Memory B cell (primary cell): ENCODE measurements around the gene IRF2.

Experiments used
- ATAC-seq: fragments of 150-1000 bp; cut with Tn5 transposase; 2 replicates; pipeline ENCODE4 v1.10.0; 2021; ENCODE audit warnings: low read depth, mild to moderate bottlenecking, moderate library complexity
- DNase-seq, 2 donors: peaks; one replicate each; pipeline ENCODE4 v3.0.0; 2022; ENCODE audit warnings: low spot score in 2 of 2
- H3K27ac Mint-ChIP-seq: one replicate; pipeline ENCODE4 v1.8.0; 2022; ENCODE audit warnings: mild to moderate bottlenecking, moderate library complexity, mixed read lengths
- H3K27me3 Mint-ChIP-seq: one replicate; pipeline ENCODE4 v1.8.0; 2022; ENCODE audit warnings: mixed read lengths
- H3K36me3 Mint-ChIP-seq: one replicate; pipeline ENCODE4 v1.8.0; 2022; ENCODE audit warnings: mild to moderate bottlenecking, mixed read lengths
- H3K4me1 Mint-ChIP-seq: one replicate; pipeline ENCODE4 v1.8.0; 2022; ENCODE audit warnings: mixed read lengths
- H3K4me3 Mint-ChIP-seq: one replicate; pipeline ENCODE4 v1.8.0; 2022; ENCODE audit warnings: mild to moderate bottlenecking, moderate library complexity, mixed read lengths
- H3K9me3 Mint-ChIP-seq: one replicate; pipeline ENCODE4 v1.8.0; 2022; ENCODE audit warnings: mixed read lengths

IRF2 gene

DNA sequence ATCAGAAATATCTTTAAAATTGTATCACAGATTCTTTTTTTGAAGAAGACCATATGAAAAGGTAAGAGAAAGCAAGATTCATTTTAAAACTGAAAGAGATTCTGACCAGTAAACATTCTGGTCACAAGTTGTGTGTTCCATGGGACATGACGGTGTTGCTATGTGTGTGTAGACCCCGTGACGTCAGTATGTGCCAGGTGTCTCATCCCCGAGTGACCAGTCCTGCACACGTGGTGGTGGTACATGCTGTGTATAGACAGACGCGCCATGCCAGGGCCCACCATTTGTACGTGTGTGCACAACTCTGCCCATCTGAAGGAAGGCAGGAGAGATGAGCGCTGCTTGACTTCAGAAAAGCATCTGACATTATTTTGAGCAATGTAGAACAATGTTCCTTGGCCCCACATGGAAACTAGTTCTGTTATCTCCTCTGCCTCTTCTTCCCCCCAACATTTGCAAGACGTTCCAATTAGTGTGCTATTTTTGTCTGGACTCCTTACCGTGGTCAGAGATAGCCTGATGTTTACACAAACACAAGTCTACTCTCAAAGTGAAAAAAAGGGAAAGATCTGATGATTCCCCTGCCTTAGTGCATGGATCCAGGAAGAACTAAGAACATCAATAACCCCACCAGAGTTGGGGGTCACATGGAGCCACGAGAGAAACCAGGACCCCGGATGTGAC is 51.2 kb downstream of the IRF2 start:
- no peak for DNase-seq
- Mint-ChIP-seq H3K4me1 (peaks cover 39% of the 10 kb centered on the region), H3K4me3 (no peak overlapping the region), H3K27ac (peak overlapping the region; percentile 33), H3K9me3 (peaks cover 2% of the 10 kb centered on the region), H3K36me3 (peaks cover 32% of the 10 kb centered on the region), H3K27me3 (no peaks in the 10 kb centered on the region)
- peak; percentile 21 for ATAC-seq

DNA sequence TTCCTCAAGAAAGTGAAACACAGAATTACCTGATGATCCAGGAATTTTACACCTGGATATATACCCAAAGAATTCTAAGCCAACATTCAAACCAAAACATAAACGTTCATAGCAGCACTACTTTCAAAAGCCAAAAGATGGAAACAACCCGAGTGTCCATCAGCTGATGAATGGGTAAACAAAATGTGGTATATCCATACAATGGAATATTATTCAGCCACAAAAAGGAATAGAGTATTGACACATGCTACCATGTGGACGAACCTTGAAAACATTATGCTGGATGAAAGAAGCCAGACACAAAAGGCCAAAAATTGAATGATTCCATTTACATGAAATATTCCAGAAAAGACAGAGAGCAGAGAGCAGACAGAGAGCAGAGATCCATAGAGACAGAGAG is 52.0 kb downstream of the IRF2 start:
- Mint-ChIP-seq H3K4me1 (peaks cover 45% of the 10 kb centered on the region), H3K27ac (peak overlapping the region; percentile 82), H3K9me3 (peaks cover 2% of the 10 kb centered on the region), H3K27me3 (no peaks in the 10 kb centered on the region), H3K4me3 (peak overlapping the region; percentile 76), H3K36me3 (peaks cover 34% of the 10 kb centered on the region)
- DNase-seq (no peak), ATAC-seq (no peak)

DNA sequence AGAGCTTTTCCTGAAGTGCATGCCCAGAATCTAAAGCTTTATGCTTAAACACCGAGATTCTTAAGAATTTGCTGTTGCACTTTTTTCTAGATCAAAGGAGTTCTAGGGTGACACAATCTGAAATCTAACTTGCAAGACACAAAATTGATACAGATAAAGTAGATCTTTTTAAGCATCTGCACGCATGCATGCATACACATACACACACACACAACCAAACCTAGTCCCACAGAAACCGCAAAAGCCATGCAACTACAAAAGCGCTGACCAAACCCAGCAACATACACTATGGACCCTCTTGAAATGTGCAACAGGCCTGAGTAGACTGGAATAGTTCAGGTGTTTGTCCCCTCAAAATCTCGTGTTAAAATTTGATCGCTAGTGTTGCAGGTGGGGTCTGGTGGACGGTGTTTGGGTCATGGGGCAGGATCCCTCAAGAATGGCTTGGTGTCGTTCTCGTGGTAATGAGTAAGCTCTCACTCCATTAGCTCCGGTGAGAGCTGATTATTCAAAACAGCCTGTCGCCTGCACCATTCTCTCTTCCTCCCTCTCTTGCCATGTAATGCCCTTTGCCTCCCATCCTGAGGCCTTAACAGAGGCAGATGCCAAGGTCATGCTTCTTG is 52.7 kb downstream of the IRF2 start:
- Mint-ChIP-seq H3K27me3 (no peaks in the 10 kb centered on the region), H3K4me1 (peaks cover 44% of the 10 kb centered on the region), H3K9me3 (peaks cover 2% of the 10 kb centered on the region), H3K27ac (peak overlapping the region; percentile 82), H3K36me3 (peaks cover 29% of the 10 kb centered on the region), H3K4me3 (peak overlapping the region; percentile 76)
- no peak for DNase-seq
- peak; percentile 16 for ATAC-seq

DNA sequence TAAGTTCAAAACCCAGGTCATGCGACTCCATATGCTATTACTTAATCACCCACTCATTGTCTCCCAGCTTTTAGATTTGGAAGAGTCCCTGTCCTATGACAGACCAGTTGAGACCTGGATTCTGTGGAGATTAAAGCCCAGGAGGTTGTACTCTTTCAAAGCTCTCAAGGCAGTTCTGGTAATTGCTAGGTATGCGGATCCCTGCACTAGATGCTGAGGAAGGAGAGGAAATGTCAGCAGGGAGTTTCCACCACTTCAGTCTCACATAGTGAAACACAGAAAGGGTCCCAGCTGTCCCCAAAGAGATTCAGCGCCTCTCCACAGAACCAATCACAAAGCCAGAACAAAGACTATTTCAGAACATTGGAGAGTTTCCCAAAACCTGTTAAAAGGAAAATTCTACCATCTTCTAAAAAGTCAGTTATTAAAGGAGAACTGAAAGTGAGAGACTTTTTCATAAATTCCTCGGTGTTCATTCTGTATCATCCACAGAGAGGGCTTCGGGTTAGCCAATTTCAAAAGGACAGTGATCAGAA is 53.4 kb downstream of the IRF2 start:
- Mint-ChIP-seq H3K9me3 (peaks cover 2% of the 10 kb centered on the region), H3K27me3 (no peaks in the 10 kb centered on the region), H3K4me1 (peaks cover 44% of the 10 kb centered on the region), H3K36me3 (peaks cover 25% of the 10 kb centered on the region), H3K4me3 (peak overlapping the region; percentile 76), H3K27ac (peak overlapping the region; percentile 82)
- peak; percentile 66 for ATAC-seq
- DNase-seq, result no peak

DNA sequence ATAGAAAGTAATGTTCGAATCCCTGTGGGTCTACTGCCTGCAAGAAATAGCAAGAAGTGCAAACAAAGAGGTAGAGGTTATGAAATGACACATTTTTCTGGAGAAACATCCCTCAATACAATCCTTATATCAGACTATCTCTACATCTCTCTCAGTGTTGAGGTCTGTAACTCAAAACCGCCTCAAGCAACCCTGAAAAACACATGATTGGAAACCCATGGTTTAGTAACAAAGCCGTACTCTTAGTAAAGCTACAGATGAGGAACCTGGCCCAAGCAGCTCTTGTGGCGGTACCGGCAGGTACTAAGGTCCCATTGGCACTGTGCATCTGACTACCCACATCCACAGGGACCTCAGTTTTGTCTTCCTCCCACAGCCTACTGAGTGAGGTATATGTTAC is 53.9 kb downstream of the IRF2 start:
- peaks cover 44% of the 10 kb centered on the region for H3K4me1 Mint-ChIP-seq
- peak; percentile 42 for ATAC-seq
- peak overlapping the region; percentile 82 for H3K27ac Mint-ChIP-seq

DNA sequence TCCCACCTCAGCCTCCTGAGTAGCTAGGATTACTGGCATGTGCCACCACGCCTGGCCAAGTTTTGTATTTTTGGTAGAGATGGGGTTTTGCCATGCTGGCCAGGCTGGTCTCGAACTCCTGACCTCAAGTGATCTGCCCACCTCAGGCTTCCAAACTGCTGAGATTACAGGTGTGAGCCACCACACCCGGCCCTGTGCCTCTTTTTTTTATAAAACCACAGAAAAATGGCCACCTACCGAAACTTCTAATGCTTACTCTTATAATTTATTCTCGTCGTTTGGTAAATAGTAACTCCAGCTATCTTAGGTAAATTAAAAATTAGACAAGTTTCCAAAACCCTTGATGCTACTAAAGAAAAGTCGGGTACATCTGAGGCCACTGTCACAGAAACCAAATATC is 54.4 kb downstream of the IRF2 start:
- DNase-seq (no peak), ATAC-seq (no peak)
- Mint-ChIP-seq H3K27ac (peak overlapping the region; percentile 82), H3K9me3 (peaks cover 2% of the 10 kb centered on the region), H3K4me1 (peaks cover 42% of the 10 kb centered on the region), H3K4me3 (peak overlapping the region; percentile 76), H3K36me3 (peaks cover 26% of the 10 kb centered on the region), H3K27me3 (no peaks in the 10 kb centered on the region)

More for the DNA sequence above, 53.9 kb downstream of the IRF2 start:
- Mint-ChIP-seq H3K27me3 (no peaks in the 10 kb centered on the region), H3K36me3 (peaks cover 25% of the 10 kb centered on the region), H3K9me3 (peaks cover 2% of the 10 kb centered on the region), H3K4me3 (peak overlapping the region; percentile 76)
- no peak for DNase-seq

DNA sequence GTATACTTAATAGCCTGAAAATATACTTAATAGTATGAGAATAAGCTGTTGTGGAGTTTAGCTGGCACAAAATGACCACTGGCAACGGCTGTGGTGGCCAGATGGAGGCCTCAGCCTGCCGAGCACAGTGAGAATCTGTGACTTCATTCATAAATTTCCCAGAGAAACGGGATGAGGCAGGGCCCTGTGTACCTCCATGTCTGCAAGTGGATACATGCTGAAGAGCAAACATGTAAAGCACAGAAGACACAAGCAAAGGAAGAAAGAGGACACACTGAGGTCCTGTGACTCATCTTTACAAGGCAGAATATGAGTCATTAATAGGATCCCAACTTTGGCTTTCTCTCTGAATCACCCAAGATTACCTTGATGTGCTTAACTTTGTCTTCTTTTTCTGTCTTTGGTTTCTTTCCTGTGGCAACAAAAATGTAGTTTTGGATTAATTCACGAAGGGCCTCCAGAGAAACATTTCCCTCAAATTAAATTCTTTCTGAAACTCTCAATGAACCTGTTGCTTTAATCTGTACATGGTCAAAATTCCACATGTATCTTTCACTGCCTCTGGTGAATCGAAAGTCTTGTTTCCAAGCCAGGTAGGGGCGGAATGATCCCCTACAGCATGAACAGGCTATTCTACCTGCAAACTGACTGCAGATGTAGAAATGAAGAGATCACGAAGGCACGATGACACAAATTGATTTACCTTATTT is 56.4 kb downstream of the IRF2 start:
- DNase-seq (no peak), ATAC-seq (no peak)
- Mint-ChIP-seq H3K9me3 (peaks cover 2% of the 10 kb centered on the region), H3K4me3 (no peak overlapping the region), H3K27me3 (no peaks in the 10 kb centered on the region), H3K36me3 (peaks cover 23% of the 10 kb centered on the region), H3K4me1 (peaks cover 38% of the 10 kb centered on the region), H3K27ac (peak overlapping the region; percentile 92)

DNA sequence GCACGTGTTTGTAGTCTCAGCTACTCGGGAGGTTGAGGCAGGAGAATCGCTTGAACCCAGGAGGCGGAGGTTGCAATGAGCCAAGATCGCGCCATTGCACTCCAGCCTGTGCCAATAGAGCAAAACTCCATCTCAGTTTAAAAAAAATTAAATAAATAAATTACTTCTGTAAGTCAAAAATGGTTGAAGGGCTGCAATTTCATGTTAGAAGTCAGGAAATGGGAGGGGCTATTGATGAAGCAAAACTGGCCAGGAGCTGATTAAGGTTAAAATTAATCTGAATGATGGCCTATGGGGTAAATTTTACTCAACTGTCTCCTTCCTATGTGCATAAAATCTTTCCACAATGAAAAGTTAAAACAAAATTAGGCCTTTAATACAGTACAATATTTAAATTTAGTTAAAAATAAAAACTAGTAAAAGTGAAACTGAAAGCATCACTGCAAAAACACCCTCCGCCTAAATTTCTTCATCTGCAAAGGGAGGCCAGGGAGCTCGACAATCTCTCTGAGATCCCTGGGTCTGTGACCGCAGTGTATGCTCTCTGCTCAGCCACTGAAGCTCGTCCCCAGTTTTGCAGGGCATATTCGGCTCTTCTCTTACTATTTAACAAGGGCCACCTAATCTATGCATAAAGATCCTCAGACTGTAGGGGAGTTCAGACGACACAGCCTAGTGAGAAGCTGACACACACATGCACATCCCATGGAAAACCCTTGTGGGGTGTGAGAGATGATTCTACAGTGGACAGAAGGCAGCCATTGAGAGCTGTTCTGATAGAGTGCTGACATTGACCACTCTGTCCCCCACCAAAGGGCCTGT is 57.2 kb downstream of the IRF2 start:
- peak overlapping the region; percentile 92 for H3K27ac Mint-ChIP-seq
- H3K36me3 Mint-ChIP-seq, result peaks cover 23% of the 10 kb centered on the region
- ATAC-seq (peak; percentile 61), DNase-seq (peak in 1 of 2 donors; percentile 13)
- no peaks in the 10 kb centered on the region for H3K9me3 Mint-ChIP-seq
- peaks cover 35% of the 10 kb centered on the region for H3K4me1 Mint-ChIP-seq
- H3K27me3 Mint-ChIP-seq, result no peaks in the 10 kb centered on the region
- peak overlapping the region; percentile 79 for H3K4me3 Mint-ChIP-seq

DNA sequence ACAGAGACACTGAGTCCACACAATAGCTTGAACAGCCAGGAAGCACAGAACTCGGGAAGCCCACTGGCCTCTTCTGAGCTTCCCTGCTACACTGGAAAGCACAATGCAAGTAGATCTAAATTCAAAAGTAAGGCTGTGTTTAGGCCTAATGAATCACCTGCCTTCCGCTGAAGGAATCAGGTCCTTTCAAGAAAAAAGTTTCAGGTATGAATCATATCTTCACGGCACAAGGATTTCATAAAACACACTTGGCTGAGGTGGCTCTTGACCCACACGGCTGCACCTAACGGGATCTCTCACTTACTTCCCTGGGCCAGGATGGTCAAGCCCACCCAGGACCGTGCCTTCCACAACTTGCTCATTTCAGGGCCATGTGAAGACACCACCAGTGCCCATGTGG is 59.3 kb downstream of the IRF2 start:
- H3K36me3 Mint-ChIP-seq, result peaks cover 29% of the 10 kb centered on the region

DNA sequence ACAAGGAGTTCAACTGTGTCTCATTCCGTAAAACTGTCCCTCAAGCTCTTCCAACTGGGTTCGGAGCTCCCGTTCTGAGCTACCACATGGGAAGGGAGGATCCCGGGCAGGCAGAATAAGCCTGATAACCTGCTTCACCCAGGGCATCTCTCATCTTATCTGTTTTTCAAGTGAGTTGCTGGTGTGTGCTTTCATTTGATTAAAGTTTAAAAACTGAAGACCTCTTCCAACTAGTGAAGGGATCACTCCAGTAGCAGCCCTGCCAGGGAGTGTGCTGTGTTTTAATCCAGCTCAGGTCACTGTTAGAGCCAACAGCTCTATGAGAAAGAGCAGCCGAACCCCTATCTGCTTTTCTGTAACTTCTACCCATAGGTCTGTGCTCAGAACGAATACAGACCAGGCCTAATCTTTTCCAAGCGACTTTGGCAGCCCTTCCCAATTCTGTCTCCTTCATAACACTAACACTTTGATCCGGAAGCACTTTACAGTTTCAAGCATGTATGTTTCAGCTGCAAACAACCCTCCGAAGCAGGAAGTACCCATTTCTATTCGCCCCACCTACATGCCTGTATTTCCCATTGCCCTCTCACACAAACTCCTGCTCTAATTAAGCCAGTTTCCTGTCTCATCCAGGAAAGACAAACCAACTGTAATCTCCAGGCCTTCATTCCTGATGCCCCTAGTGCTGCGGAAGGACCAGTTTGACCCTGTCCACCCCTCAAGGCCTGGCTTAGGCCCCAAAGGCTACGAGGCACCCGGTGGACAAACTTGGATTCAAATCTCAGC is 60.9 kb downstream of the IRF2 start:
- H3K4me3 Mint-ChIP-seq, result no peak overlapping the region
- ATAC-seq (no peak), DNase-seq (no peak)
- peaks cover 29% of the 10 kb centered on the region for H3K4me1 Mint-ChIP-seq
- peak overlapping the region; percentile 40 for H3K27ac Mint-ChIP-seq
- no peaks in the 10 kb centered on the region for H3K9me3 Mint-ChIP-seq
- peaks cover 36% of the 10 kb centered on the region for H3K36me3 Mint-ChIP-seq
- H3K27me3 Mint-ChIP-seq, result no peaks in the 10 kb centered on the region

More for the DNA sequence above, 59.3 kb downstream of the IRF2 start:
- H3K27ac Mint-ChIP-seq, result peak overlapping the region; percentile 38
- H3K4me1 Mint-ChIP-seq, result peaks cover 22% of the 10 kb centered on the region
- no peaks in the 10 kb centered on the region for H3K27me3 Mint-ChIP-seq
- H3K9me3 Mint-ChIP-seq, result no peaks in the 10 kb centered on the region
- ATAC-seq (no peak), DNase-seq (no peak)
- H3K4me3 Mint-ChIP-seq, result no peak overlapping the region

DNA sequence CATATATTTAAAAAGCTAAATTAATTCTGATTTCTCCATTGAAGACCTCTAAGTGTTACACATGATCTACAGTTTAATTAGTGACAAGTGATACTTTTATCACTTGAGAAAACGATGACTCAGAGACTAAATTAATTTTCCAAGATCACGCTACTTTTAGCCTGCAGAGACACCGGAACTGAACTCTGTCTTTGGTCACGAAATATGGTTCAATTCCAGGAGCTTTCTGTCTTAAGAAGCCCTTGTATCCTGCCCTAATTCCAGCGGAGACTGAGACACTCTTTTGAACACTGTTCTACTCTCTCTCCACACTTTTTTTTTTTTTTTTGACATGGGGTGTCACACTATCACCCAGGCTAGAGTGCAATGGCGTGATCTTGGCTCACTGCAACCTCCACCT is 63.6 kb downstream of the IRF2 start:
- DNase-seq (no peak), ATAC-seq (no peak)
- Mint-ChIP-seq H3K4me3 (no peak overlapping the region), H3K9me3 (no peaks in the 10 kb centered on the region), H3K36me3 (peaks cover 44% of the 10 kb centered on the region), H3K4me1 (peaks cover 24% of the 10 kb centered on the region), H3K27me3 (no peaks in the 10 kb centered on the region), H3K27ac (no peak overlapping the region)

DNA sequence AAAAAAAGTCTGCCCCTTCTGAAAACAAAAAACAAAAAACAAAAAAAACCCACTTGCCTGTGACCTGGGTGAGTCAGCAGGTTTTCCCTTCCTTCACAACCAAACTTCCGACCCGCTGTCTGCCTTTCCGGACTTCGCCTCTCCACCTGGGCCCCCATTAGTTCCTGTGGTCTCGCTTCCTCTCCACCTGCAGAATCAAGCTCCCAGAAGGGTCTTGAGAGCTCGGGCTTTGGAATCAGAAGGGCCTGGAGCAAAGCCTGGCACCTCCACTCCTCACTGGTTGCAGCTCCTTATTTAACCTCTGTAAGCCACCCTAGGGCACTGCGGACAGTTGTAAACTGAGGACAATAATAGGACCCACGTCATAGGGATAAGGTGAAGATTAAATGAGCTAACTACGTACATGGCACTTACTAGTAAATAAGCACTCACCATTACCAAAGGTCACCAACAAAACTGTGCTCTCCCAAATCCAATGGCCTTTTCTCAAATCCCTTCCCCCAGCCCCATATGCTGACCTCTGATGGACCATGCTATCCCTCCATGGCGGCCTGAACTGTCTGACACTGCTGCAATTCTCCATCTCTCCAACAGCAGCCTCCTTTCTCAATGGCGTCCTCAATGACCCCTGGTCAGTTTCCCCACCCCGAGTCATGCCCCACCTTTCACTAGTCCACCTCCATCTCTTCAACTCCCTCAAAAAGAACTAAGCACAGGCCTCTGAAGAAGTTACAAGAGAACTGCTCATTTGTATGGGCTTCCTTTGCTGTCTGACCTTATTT is 64.2 kb downstream of the IRF2 start:
- Mint-ChIP-seq H3K36me3 (peaks cover 47% of the 10 kb centered on the region), H3K27me3 (no peaks in the 10 kb centered on the region), H3K9me3 (no peaks in the 10 kb centered on the region), H3K27ac (peak overlapping the region; percentile 38), H3K4me1 (peaks cover 27% of the 10 kb centered on the region), H3K4me3 (no peak overlapping the region)
- DNase-seq (no peak), ATAC-seq (peak; percentile 24)
